Activated T-cell treated with anti-CD3 and anti-CD28 coated beads, Interleukin-2, amount 50 U/mL, for 1 hour (primary cell): ENCODE measurements around the gene IL10.
"Not testable (repeated sequence)": the region's sequence is repeated elsewhere in the genome, so short reads cannot be mapped to it uniquely, and the experiment has no call there.

Experiments
- DNase-seq: peaks from one replicate; pipeline ENCODE4 v3.0.0-alpha.2; 2020

IL10 gene

GRCh38 chr1:206762741-206763364, 9.4 kb downstream of the IL10 start:
- DNase-seq, result not testable (repeated sequence)

GRCh38 chr1:206761159-206761768, 11.0 kb downstream of the IL10 start:
- DNase-seq, result no peak

- no peak for DNase-seq
Measured at GRCh38 chr1:206760590-206760989, 11.7 kb downstream of the IL10 start.

DNA sequence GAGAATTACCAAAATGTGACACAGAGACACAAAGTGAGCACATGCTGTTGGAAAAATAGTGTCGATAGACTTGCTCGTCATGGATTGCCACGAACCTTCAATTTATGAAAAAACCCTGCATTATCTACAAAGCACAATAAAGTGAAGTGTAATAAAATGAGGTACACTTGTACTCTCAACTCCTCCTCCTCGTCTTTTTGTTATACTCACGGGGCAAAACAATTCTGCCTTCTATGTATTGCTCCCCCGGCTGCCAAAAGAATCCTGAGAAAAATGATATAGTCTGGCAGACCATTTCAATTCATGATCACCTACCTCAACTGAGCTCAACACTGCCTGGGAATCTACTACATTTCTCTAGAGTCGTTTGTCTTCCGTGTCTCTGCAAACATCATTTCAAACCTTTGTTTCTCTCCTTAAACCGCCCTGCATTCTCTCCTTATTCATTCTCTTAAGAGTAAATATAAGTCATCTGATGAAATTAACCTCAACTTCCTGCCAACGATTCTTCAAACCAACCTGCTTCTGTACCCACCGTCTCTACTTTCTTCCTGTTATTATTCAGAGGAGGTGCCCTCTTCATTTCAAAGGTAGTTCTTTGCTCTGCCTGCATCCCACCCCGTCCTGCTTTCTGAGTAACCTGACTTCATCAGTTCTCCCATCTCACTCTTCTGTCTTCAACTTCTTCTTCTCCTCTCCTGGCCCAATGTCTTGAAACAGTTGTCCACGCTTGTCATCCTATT, 14.6 kb downstream of the IL10 start:
- DNase-seq, result no peak

- no peak for DNase-seq
Measured at GRCh38 chr1:206754011-206754410, 18.3 kb downstream of the IL10 start.

DNA sequence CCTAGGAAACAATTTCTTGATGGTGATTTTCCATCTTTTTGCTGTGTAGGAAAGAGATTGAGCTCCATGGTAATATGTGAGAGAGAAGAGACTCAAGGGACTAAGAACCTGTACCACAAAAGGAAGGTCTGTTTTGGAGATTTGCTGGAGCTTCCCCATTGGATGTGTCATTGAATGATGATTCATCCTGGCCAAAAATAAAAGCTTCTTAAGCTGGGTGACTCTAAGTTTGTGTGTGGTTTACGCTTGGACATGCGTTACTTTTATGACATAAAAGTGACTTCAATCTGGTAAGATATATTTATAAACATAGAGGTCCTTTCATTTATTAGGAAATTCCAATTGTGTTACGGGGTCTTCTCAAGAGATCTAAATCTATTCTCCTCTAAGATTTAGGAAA, 19.2 kb downstream of the IL10 start:
- no peak for DNase-seq

GRCh38 chr1:206752481-206752880, 19.8 kb downstream of the IL10 start:
- no peak for DNase-seq

DNA sequence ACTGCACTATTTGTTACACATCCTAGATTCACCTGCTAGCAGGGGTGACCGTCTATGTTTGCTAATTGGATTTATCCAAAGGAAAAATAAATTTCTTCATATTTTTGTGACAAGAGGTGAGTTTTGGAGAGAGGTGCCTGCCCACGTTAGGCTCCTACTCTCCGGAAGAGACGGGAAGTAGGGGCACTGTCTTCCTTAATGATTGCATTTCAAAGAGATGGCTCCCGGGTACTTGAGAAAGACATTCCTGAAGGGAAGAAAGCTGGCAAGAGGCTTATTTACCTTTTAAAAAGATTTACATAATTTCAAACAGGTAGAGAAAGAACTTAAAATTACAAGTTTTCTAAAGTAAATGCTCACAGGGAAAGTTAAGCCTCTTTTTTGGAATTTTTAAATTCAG, 20.4 kb downstream of the IL10 start:
- DNase-seq, result no peak

- DNase-seq, result no peak
Measured at GRCh38 chr1:206748348-206749030, 23.8 kb downstream of the IL10 start.

GRCh38 chr1:206745301-206745700, 27.0 kb downstream of the IL10 start:
- no peak for DNase-seq

DNA sequence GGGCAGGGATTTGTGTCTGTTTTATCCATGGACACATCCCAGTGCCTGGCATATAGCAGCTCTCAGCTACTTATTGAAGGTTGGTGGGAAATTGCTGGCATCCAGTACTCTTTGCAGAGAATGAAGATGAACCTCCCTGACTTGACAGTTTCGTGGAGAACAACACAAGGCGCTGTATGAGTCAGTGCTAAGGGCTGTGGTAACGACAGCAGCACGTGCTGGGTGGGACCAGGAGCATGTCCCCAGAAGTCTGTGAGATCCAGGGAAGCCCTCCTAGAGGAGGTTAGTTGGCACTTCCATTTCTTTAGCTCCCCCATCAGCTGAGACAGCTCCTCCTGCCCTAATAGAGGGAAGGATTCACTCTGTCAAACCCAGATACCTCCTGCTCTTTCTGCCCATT, 27.6 kb downstream of the IL10 start:
- no peak for DNase-seq

DNA sequence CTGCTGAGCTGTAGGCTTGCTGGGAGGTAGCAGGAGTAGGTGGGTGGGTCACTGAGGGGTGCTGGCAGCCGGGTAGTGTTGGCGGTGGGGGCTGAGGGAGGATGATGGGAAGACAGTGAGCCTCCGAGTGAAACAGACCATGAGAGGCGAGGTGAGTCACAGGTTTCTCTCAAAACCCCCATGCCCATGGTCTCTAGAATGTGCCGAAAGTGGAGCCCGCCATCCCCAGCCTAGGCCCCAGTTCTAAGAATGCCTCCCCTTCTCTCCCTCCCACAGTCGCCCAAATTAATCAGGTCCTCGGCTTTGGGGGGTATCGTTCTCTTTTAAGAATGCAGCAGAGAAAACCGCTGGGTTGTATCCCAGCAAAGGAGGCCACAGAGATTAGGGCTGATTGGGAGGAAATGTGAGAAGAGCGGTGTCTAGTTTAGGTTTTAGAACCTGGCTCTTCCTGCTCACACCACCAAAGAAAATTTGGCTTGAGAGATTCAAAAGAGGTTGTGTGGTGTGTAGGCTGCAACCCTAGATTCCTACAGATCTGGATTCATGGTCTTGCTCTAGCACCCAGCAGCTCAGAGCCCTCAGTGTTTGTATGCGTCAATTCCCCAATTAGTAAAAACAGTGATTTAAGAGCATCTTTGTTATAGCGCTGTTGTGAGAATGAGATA, 29.4 kb downstream of the IL10 start:
- DNase-seq, result no peak

DNA sequence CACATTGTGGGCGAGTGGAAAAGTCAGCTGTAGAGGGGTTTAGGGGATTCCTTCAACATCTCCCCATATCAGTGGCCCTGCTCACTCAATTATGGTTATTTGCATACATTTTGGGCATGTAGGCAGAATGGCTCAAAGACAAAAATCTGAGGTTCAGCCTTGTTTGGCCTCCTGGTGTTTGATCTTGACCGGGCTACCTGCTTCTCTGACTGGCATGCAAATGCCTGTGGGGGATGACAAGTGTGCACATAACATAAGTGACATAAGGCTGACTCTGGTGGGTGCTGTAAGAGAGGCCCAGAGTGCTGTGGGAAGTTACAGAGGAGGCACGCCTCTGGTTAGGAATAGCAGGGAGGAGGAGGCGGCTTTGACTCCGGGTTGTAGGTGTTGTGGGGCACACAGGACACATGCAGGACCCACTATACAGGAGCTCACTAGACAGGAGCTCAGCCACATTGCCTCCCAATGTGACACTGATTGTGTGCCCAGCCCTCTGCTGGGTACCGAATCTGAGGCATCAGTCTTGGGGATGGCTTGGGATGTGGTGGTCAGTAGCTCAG, 31.1 kb downstream of the IL10 start:
- no peak for DNase-seq

- DNase-seq, result no peak
Measured at GRCh38 chr1:206739411-206740076, 32.8 kb downstream of the IL10 start.

- no peak for DNase-seq
Measured at GRCh38 chr1:206738370-206739366, 33.6 kb downstream of the IL10 start.

DNA sequence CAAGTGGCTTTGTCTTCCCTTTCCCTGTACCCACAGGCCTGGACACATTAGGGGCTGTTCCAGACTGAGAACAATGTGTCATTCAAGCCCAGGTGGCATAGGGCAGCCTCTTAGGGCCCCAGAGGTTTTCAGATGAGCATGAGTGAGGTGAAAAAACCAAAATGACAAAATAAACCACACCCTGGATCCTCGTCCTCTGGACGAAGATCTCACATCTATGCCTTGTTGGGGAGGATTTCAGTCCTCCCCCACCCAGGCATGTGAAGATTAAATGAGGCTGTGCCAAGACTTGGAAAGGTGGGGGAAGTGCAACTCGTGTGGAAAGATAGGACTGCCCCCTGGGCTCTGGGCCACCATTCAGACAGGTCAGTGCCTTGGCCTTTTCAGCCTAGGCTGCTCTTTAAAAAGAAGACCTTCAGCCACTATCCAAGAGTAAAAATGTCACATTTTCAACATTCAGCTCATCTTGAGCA, 34.5 kb downstream of the IL10 start:
- no peak for DNase-seq

GRCh38 chr1:206736878-206737728, 35.2 kb downstream of the IL10 start:
- peak; percentile 62 for DNase-seq

DNA sequence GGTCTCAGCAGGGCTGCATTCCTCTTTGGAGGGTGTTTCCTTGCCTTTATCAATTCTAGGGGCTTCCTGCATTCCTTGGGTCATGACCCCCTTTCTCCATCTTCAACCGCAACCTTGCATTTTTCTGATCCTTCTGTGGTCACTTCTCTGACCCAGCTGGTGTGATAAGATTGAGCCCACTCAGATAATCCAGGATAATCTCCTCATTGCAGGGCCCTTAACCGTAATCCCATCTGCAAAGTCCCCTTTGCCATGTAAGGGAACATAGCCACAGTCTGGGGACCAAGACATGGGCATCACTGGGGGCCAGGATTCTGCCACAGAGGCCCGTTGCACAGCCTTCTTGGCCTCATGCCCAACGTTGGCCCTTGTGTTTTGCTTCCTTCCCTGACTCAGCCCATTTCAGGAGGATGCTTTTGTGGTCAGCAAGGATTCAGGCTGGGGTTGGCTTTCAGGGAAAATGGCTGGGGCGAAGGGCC, 36.7 kb downstream of the IL10 start:
- DNase-seq, result no peak

GRCh38 chr1:206734499-206735142, 37.7 kb downstream of the IL10 start:
- peak; percentile 84 for DNase-seq
